Measurements from ENCODE around the gene ITPRID2.
"Not testable (repeated sequence)": the region's sequence is repeated elsewhere in the genome, so short reads cannot be mapped to it uniquely, and the experiment has no call there.

The ITPRID2 gene

DNA sequence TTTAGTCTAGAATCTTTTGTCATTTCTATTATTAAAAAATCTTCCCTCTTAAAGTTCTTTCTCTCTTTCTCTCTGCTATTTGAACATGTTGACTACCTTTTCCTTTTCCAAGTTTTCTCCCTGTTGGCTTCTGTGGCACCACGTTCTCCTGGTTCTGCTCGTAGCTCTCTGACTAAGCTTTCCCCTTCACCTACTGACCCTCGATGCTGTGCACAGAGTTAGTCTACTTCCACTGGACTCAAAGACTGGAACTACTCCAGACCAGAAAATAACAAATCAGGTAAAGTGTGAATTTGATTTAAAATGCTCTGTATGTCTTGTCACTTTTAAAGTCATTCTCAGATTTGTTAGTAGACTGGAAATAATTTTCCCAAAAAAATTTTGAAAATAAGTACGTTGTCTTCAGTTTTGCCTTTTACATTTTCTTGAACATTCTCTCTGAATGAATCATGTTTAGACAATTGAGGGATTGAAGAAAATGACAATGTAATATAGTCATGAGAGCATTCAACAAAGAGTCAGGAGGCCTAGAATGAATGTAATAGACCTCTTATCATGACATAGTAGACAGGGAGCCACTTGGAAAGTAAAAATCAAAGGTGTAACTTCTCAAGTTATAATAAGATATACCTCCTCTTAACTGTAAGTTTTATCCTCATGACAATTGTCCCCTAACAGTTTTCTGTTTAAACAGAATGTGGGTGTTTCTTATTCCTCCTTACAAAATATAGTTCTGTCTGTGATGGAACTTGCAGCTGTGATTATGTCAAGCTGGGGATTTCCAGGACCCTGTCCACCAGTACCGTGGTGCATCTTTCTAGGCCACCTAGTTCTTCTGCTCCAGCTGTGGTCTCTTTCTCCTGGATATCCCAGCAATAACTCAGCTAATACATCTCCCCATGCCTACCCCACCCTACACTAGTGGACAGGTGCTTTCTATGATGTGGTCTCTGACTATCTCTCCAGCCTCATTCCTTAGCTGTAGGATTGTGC, 25.5 kb downstream of the ITPRID2 start:
- DNase-seq (ENCODE audit: low read depth), result no peak

DNA sequence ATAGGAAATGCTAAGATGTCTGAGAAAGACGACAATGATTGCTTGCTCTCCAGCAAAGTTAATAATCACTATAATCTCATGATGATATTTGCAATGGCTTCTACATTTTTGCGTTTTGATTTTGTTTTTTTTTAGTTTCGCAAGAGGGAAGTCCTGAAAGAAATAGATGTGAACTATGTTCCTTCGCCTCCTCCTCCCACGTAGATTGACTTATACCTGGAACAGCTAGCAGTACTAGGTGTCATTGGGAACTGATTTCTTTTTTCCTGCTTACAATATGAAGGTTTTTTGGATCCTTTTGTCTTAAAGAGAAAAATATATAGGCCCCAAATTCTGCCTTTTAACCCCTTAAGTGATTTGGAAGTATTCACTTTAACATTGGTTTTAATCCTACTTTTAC, 26.7 kb downstream of the ITPRID2 start:
- DNase-seq (ENCODE audit: low read depth), result no peak

DNA sequence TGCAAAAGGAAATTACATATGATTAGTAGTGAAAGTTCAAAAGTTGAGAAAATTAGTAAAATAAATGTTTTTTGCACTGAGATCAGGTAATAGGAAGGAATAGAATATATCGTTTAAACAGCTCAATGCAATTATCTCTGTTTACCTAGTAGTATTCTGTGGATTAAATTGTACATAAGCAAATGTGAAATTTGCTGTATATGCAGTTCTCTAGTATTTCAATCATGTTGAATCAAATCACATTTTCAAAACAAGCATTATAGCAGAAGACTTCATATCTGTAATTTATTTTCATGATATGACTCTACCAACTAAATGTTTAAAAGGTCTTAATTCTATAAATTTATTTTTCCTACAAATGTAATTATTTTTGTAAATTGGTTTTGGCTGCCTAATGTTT, 31.6 kb downstream of the ITPRID2 start:
- DNase-seq (ENCODE audit: low read depth), result no peak

DNA sequence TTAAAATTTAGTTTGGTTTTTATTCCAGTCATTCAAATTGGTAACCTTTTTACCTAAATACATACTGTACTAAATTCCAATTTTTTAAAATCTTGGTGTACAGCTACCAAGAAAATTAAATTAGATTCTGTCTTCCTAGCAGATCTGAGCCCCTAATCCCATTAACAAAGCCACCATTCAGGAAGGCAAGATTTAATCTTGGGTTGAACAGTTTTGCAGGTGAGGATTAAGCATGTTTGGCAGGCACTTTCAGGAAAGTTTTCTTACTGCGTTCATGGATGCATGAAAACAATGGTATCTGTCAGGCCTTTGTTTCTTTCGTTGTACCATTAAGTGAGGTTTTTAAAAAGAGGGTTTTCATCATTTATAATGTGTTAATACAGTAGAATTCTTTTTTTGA, 32.8 kb downstream of the ITPRID2 start:
- DNase-seq (ENCODE audit: low read depth), result no peak

DNA sequence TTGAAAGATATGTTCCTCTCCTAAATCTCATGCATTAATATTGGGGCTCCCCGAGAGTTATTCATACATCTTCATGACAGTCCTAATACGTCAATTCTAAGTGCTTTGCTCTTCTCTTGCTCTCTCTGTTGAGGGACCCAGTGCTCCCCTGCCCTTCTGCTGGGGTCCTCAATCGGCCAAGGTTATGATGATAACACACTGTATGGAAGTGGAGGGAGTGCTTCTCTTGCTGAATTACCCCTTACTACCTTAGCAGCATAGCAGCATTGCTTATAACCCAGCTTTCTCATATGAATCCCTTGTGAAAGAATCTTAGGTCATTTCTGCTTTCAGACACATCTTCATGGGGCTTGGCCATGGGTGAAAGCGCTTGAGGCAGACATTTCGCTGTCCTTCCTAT, 43.2 kb downstream of the ITPRID2 start:
- no peak for DNase-seq (ENCODE audit: low read depth)

DNA sequence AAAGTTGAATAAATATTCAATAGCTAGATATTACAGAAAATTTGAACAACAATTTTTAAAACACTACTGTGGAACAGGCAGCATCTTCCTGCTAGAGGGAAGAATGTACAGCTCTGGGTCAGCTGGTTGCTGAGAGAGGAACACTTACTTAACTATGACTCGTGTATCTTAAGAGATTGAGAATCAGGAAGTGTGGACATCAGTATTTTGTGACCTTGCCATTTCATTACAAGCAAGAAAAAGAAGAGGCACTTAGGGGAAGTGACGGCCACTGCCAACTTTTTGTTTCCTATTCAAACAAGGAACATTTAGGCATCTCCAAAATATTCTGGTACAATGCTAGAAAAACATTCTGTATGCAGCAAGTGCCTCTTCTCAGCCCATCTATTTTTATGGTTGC, 45.9 kb downstream of the ITPRID2 start:
- DNase-seq (ENCODE audit: low read depth), result no peak

DNA sequence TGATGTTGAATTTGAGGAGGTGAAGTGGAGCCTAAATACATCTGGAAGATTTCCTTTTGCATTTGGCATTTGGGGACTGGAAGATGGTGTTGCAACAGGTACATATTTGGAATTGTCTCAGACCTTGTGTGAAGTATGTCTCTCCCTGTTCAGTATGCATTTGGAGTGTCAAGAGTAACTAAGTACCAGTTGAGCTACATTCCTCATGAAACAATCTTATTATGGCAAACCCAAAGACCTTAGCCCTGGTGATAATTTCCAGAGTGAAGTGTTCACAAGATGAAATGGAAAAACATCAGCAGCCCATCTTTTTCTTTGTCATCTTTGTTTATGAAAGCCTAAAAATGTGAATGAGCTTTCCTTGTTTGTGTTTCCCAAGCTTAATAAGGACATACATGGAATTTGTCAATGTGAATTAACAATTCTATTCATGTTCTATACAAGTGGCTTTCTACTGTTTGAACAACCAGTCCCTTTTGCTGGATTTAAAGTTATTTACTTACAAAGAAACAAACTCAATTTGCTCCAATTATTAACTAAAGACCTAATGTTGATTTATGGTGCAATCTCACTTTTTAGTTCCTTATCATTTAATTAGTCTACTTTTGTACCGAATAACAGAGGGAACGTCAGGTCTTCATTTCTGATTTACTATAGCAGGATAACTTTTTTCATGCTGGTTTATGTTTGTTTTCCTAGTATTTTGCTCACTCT, 52.0 kb downstream of the ITPRID2 start:
- DNase-seq (ENCODE audit: low read depth), result no peak

DNA sequence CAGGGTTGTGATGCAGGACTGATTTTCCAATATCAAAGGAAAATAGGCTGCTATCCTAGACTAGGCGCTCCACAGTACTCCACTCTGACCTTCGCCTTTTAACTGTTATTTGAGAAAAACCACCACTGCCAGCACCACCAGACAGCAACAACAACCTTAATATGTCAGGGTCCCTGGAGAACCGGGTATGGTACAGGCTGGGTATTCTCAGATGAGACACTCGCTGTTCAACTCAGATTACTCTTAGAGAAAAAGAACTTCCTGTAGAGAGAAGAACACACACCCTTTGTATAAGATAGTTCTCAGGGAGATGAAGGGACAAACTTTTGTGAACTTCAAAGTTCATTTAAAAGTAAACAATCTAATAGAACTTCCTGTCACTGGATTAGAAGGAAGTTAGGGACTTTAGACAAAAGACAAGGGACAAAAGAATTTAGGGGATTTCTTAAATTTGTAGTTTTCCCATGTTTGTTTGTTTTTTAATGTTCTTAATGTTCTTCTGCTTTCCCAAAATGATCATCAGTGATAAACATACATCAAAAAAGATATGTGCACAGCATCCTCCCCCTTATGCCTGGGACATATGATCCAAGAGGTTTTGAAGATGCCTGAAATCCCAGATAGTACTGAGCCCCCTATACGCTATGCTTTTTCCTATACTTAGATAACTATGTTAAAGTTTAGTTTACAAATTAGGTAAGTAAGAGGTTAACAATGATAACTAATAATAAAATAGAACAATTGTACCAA, 52.8 kb downstream of the ITPRID2 start:
- no peak for DNase-seq (ENCODE audit: low read depth)

DNA sequence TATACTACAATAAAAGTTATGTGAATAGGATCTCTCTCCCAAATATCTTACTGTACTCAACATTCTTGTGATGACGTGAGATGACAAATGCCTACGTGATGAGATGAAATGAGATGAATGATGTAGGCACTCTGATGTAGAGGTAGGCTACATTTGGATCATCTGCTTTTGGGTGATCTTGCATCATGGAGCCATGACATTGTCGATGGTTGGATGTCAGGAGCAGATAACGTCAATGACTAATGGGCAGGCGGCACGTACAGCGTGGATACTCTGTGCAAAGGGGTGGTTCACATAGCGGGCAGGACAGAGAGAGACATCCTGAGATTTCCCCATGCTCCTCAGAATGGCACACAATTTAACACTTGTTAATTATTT, 53.4 kb downstream of the ITPRID2 start:
- no peak for DNase-seq (ENCODE audit: low read depth)

DNA sequence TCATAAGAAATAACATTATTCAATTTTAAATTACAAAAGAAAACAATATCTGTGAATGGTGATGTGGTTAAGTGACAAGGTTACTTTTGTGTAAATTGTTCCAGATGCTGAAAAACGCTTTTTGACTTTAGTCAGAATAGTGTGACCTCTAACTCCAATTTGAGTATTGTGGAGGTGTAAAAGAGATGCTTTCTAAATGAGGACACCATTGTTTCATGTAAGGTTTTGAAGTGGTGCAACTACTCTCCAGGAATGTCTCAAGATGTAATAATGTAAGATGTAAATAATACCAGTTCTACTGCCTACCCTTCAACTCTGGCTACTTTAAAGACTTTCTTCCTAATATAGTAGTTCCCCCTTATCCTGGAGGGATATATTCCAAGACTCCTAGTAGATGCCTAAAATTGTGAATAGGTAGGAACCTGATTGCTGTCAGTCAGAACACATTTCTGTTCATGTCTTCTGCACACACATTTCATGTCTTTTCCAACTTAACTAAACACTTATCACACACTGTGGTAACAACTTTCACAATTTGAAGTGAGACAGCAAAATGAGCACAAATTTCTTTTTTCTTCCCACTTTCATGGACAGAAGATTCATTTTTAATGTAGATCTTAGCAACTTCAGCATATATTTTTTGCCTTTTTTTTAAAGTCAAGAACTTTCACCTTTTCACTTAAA, 55.1 kb downstream of the ITPRID2 start:
- no peak for DNase-seq (ENCODE audit: low read depth)

DNA sequence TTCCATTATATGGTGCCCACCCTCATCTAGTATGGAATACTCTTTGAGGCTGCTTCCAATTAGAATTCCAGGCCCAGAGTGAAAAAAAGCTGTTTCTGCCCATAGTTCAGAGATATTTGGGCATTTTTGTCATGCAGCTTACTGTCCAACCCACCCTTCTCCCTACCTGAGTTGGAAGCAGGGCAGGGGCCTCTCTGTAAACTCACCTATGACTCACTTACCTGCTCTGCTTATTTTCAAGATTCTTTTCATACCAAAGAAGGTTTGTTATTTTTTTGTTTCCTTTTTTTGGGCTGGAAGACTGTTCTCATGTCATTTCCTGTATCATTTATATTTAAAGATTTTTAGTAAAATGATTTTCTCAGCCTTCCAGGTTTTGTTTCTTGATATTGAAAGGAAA, 55.7 kb downstream of the ITPRID2 start:
- DNase-seq (ENCODE audit: low read depth), result no peak

DNA sequence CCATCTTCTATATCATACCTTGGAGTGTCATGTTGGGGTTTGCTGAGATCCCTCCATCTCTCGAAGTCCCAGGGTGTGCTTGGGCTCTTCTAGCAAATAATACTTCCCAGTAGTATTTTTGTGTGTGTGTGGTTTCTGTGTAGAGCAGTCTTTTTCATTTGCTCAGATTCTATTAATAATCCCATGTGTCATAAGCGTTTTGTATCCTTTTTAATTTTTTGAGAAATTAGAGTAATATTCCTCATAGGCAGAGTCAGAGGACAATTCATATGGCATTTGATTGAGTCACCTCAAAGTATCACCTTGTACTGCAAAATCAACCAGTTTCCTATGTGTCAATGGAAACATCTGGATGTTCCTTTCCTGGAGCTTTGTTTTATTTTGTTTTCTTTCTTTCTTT, 56.7 kb downstream of the ITPRID2 start:
- DNase-seq (ENCODE audit: low read depth), result no peak

DNA sequence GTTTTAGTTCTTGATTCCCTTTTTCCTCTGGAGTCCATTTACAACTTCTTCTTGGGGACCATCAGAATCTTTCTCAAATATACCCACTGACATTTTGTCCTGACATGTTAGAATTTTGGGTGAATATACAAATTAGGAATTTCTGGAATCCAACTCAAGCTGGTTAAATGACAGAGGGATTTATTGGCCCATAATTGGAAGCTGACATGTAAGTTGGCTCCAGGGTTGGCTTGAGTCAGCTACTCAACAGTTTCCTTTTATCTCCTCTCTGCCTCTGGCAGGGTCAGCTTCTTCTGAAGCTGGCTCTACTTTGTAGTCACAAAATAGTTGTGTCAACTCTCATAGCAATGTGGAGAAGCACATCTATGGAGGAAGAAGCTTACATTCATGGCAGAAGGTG, 57.5 kb downstream of the ITPRID2 start:
- DNase-seq (ENCODE audit: low read depth), result no peak

DNA sequence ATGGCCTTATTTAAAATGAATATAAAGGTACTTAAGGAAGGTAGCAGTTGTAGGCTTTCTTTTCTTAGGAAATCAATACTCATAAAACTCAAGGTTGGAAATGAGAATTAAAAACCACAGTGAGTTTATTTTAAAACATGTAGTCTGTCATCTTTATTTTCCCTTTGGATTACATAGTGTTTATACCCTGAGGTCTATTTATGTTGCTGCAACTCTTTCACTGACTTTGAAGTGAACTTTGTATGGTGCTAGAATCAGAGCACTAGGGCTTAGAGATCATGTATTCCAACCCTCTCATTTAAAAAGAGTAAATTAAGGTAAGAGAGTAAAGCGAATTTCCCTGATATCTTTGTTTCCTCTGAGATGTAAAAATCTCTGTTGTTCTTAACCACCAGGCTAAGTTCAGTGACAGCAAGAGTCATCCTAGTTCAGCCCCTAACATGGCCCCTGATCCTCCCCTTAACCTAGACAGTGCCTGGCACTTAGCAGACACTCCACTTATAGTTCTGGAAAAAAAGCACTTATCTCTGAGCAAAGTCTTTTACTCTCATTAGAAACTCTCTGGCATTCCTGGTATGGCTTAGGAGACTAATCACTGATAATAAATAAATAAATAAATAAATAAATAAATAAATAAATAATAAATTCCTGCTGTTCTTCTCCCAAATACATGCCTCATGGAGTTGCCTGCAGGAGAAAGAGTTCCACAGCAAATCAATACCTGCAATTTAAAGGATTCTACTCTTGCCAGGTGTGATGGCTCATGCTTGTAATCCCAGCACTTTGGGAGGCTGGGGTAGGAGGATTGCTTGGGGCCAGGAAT, 61.1 kb downstream of the ITPRID2 start:
- no peak for DNase-seq (ENCODE audit: low read depth)

DNA sequence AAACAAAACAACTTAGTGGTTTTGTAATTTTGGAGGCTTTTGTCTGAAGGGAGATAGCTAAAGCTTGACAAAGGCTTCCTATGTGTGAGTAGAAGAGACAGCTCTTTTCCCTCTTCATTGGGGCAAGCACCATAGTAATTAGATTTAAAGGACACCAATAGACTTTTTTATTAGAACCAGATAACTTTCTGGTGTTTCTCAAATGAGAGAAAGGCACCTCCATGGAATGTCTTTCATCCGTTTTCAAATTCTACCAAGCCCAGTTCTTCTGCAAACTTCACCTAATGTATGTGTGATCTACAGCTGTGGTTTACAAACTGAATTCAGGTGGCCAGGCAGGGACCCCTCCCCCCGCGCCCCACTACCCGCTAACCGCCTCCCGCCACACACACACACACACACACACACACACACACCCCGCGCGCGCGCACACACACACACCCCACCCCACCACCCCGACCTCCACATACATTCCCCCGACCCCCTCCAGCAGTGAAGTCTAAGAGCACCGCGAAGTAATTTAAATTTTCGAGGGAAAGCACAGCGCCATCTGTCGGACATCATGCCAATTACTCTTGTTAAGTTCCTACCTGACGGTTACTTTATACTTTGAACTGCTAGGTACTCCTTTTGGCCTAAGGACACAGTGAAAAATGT, 62.5 kb downstream of the ITPRID2 start:
- peak; percentile 41 for DNase-seq (ENCODE audit: low read depth)

DNA sequence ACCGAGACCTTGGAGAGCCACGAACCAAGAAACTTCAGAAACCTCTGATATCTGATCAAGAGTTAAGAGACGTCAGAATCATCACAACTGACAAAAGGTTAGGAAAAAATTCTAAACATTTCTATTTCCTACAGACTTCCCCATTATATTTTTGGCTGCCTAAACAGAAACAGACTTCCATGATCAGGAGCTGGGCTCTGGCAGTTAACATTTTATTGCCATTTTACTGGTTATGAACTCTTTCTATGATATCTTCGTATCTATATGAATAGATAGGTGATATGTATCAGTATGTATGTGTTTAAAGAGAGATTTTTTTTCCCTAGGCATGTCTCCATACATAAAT, 63.0 kb downstream of the ITPRID2 start:
- no peak for DNase-seq (ENCODE audit: low read depth)

DNA sequence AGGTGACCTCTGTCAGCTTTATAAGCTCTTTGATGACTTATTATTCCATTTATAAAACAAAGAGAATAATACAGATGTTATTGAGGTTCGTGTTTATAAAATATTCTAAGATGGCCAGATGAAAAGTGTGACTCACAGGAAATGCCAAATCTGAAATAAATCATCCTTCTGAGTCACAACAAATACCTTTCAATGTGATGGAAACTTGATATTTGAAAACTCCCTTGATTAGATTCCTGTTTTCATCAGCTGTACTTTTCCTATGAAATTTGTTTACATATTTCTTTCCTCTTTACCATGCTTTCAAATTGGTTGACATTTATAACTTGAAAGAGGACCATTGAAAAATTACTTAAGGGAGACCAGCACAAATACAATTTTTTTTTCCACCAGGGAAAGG, 63.5 kb downstream of the ITPRID2 start:
- DNase-seq (ENCODE audit: low read depth), result no peak

DNA sequence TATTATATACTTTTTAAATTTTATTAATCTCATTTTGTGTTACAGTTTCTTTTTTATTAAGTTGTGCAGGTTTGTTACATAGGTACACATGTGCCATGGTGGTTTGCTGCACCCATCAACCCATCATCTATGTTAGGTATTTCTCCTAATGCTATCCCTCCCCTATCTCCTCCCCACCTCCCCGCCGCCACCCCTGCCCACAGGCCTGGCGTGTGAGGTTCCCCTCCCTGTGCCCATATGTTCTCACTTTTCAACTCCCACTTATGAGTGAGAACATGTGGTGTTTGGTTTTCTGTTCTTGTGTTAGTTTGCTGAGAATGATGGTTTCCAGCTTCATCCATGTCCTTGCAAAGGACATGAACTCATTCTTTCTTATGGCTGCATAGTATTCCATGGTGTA, 64.3 kb downstream of the ITPRID2 start:
- not testable (repeated sequence) for DNase-seq (ENCODE audit: low read depth)

DNA sequence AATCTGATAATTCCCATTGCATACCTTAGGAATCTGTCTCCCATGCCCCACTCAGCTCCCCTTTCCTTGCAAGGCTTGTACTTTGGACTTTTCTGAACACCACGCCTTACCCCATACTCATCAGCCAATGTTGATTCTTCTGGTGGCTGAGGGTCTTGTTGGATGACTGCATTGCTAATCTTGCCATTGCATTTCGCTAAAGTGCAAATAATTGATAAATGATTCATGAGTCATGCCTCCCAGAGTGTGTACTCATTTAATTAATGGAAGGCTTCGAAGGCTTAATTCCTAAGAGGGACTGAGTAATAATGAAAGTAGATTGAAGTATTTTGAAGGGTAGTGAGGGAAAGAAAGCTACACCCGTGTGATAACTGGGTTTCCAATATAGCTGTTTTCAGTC, 66.1 kb downstream of the ITPRID2 start:
- DNase-seq (ENCODE audit: low read depth), result no peak

DNA sequence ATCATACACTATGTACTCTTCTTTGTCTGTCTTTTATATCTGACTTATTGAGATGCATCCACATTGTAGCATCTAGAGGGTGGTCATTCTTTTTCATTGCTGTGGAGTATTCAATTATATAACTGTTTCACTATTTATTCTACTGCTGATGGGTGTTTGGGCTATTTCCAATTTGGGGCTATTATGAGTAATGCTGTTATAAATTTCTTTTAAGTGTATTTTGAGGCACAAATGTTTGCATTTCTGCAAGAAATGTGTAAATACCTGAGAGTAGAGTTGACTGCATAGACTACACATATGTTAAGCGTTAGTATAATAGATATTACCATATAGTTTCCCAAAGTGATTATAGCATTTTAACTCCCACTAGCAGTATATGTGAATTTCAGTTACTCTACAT, 67.2 kb downstream of the ITPRID2 start:
- DNase-seq (ENCODE audit: low read depth), result no peak

DNA sequence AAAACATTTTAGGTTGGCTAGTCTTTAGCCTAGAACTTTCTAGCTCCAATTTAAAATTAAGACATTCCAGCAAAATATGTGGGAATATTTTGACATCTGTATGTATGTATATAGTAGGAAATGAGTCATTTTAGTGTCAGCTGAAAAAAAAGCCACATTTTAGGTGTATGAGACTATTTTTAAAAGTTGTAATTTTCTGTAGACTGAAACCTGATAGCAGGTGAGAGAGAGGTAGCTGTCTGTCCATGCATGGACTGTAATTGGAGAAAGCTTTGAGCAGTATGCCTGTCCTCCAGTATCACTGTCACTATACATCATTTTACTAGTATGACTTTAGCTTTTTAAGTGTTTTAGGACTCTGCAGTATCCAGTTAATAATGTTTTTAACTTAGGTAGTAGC, 68.0 kb downstream of the ITPRID2 start:
- no peak for DNase-seq (ENCODE audit: low read depth)
